GM12878 (cell line): ENCODE data around the gene RIMS3.

Experiments used
- CTCF ChIP-seq, 3 experiments: IDR thresholded peaks in 2 of 3; conservative IDR thresholded peaks in 1 of 3; 2 replicates each; pipeline ENCODE4 v1.5.1; 2011; ENCODE audit warnings: low read depth in 3 of 3, low read length in 3 of 3, mild to moderate bottlenecking in 3 of 3, control low read depth in 2 of 3, moderate library complexity in 2 of 3, inconsistent platforms in 1 of 3, mixed read lengths in 1 of 3; ENCODE audit not compliant: control insufficient read depth in 2 of 3, insufficient read depth in 1 of 3; ENCODE audit errors: extremely low read depth in 1 of 3
- NR2C2 ChIP-seq: IDR thresholded peaks from 2 replicates; pipeline ENCODE4 v1.6.1; 2011; ENCODE audit warnings: borderline replicate concordance, low read depth; ENCODE audit not compliant: control insufficient read depth, insufficient read length
- SUZ12 ChIP-seq: fragments of 200-600 bp; sonication (generic); IDR thresholded peaks from one replicate; pipeline ENCODE4 v1.6.1; 2018; ENCODE audit warnings: antibody characterized with exemption, mild to moderate bottlenecking; ENCODE audit not compliant: unreplicated experiment
- USF2 ChIP-seq: IDR thresholded peaks from 2 replicates; pipeline ENCODE4 v1.6.1; 2011; ENCODE audit warnings: low read depth, low read length, improper control_type of control experiment, borderline replicate concordance

GRCh38 chr1:40618108-40618507 is 47.4 kb downstream of the RIMS3 start:
- TF ChIP-seq USF2 (no peak), CTCF (IDR thresholded peaks at IDR 0.05 in 2 of 3, conservative IDR thresholded peaks at IDR 0.05 in 1 of 3; ENCODE audit: control insufficient read depth in 2 of 3, extremely low read depth in 1 of 3, insufficient read depth in 1 of 3, low read depth in 3 of 3, low read length in 3 of 3) (no peak), NR2C2 (no peak), SUZ12 (no peak)
